ENCODE results near the gene EVA1C. TPM values are rescaled to one million over a fixed set of nuclear protein-coding genes. Genes with fewer than 3 reads are reported as not detected.
A peak's percentile ranks its signal among the peaks of the same experiment; 100 is the strongest.

Gene EVA1C
- total and polyA plus RNA-seq, 9 donors, result 27.1 to 156 (median 48.8) TPM

DNA sequence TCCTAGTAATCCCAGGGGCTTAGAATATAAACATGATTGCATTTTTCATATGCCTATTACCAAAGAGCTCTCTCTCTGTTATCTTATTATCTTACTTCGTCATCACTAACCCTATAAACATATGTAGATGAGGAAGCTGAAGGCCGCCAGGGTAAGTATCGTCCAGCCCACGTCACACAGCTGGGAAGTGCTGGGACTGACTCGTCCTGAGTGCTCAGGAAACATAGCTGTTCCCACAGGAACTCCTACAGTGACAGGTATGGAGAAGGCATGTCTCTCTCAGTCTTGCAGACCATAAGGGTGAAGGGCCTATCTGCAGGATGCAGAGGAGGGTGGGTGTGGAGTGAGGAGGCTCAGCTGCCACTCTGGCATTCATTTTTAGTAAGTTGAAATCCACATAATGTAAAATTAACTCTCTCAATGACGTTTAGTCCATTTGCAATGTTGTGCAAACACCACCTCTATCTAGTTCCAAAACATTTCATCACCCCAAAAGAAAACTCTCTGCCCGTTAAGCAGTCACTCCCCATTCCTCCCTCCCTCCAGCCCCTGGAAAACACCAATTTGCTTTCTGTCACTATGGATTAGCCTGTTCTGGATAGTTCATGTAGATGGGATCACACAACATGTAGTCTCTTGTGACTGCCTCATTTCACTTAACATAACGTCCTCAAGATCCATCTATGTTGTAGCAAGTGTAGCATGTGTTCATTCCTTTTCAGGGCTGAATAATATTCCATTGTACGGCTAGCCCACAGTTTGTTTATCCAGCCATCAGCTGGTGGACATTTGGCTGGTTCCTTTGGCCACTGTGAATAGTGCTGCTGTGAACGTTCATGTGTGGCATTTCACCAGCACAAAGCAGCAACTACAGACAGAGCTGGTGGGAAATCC, 104.5 kb downstream of the EVA1C start:
- DNase-seq, result peak in 1 of 5 donors; percentile 56
- WGBS, 3 donors, result 35 to 58% (median 57%) methylated on average over 10 of the region's 10 CpGs
- Histone ChIP-seq H3K9me3 (no peaks in the 10 kb centered on the region), H3K27me3 (no peaks in the 10 kb centered on the region), H3K4me3 (no peak overlapping the region), H3K4me1 (ENCODE audit: insufficient read depth) (peaks cover 3% of the 10 kb centered on the region), H3K27ac (no peak overlapping the region), H3K36me3 (no peaks in the 10 kb centered on the region)
- TF ChIP-seq POLR2A (IDR thresholded peaks at IDR 0.05) (no peak), EP300 (IDR thresholded peaks at IDR 0.05) (no peak)
- TF ChIP-seq, protein P1, sequence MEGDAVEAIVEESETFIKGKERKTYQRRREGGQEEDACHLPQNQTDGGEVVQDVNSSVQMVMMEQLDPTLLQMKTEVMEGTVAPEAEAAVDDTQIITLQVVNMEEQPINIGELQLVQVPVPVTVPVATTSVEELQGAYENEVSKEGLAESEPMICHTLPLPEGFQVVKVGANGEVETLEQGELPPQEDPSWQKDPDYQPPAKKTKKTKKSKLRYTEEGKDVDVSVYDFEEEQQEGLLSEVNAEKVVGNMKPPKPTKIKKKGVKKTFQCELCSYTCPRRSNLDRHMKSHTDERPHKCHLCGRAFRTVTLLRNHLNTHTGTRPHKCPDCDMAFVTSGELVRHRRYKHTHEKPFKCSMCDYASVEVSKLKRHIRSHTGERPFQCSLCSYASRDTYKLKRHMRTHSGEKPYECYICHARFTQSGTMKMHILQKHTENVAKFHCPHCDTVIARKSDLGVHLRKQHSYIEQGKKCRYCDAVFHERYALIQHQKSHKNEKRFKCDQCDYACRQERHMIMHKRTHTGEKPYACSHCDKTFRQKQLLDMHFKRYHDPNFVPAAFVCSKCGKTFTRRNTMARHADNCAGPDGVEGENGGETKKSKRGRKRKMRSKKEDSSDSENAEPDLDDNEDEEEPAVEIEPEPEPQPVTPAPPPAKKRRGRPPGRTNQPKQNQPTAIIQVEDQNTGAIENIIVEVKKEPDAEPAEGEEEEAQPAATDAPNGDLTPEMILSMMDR (IDR thresholded peaks at IDR 0.05), result no peak
- intact Hi-C loops (cut with DNase I), result no loop called here

DNA sequence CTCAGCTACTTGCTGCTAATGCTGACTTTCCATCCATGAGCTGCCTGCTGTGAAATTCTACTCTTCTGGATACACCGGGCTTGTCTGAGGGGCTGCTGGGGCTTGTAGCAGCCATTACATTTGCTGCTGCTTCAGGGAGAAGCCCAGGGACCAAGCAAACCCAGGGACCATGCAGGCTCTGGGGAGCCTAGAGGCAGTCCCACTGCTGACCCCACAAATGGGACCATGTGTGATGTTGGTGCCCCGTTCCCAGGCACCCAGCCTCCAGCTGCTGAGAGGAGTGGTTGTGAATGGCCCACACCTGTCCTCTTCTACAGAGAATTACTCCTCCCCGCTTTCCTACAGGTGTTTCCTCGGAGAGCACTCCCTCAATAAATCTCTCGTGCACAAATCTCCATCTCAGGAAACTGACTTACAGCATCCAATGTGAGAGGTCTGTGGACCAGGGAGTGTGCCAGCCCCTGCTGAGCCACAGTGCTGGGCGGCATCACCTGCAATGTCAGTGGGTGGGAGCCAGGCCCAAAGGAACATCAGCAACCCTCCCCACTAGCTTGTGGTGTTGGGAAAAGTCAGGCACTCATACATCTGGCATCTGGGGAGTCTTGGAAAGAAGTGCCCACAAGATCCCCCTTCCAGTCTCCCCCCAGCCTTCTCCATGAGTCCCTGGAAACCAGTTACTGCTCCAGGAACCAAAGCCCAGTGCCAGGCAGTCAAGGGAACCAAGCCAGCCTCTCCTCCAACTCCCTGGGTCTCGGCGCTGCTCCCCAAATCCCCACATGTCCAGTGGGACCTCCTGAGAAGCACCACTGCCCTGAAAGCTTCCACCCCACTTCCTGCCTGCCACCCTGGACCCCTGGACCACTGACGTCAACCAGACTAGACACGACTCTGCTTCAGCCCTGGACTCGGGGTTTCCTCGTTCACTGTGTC, 107.7 kb downstream of the EVA1C start:
- no peaks in the 10 kb centered on the region for H3K27me3 ChIP-seq
- H3K36me3 ChIP-seq, result no peaks in the 10 kb centered on the region
- H3K4me1 ChIP-seq (ENCODE audit: insufficient read depth), result peaks cover 7% of the 10 kb centered on the region
- H3K9me3 ChIP-seq, result no peaks in the 10 kb centered on the region
- no peak for TF ChIP-seq EP300 (IDR thresholded peaks at IDR 0.05)
- TF ChIP-seq, protein P1 (IDR thresholded peaks at IDR 0.05), result no peak
- no peak for TF ChIP-seq POLR2A (IDR thresholded peaks at IDR 0.05)
- WGBS, 3 donors, result 78 to 86% (median 84%) methylated on average over 12 of the region's 12 CpGs
- no peak for DNase-seq
- no peak overlapping the region for H3K4me3 ChIP-seq
- intact Hi-C loops (cut with DNase I), result loop anchor here in 1 of 4 donors (5.0 kb wide), 1 partner anchor 108 kb away; the partner anchor contains the start of gene EVA1C
- peak overlapping the region; percentile 20 to 25 for H3K27ac ChIP-seq

DNA sequence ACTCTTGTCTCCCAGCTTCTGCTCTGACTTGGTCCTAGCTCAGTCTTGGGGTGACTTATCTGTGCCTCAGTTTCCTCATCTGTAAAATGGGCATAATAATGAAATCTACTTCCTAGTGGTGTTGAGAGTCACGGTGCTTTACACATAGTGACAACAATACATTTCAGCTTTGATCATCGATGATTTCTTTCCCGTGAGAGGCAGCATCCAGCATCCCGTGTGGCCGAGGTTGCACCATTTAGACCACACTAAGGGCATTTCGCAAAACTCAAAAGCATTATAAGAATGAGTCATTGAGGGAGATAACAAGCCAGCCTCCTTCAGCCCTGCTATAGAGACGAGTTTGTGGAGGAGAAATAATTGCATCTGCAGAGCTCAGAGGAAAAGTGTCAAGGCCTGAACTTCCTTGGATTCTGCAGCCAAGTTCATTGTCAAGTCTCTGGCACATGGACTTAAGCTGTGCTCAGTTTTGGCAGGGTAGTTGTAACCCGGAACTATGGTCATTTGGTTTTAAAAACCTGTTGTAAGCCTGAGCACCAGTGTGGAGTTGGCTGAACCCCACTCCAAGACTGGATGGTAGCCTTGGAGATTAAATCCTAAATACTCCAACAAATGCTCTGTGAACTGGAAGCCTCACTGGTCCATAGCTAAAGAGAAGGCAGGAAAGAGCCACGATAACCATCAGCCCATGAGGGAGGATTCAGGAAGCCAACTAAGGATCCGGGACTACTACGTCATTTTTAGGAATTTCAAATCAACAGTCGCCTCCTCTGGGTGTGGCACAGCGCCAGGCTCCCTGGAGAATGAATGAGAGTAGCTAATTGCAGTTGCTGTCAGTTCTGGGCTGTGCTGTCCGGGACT, 108.6 kb downstream of the EVA1C start:
- DNase-seq, result peak; percentile 84 to 91 (median 91)
- no peaks in the 10 kb centered on the region for H3K27me3 ChIP-seq
- intact Hi-C loops (cut with DNase I), result loop anchor here in 1 of 4 donors (5.0 kb wide), 1 partner anchor 109 kb away; the partner anchor contains the start of gene EVA1C
- H3K4me3 ChIP-seq, result no peak overlapping the region
- H3K9me3 ChIP-seq, result no peaks in the 10 kb centered on the region
- TF ChIP-seq EP300 (IDR thresholded peaks at IDR 0.05), result peak; percentile 35
- TF ChIP-seq POLR2A (IDR thresholded peaks at IDR 0.05), result no peak
- H3K36me3 ChIP-seq, result no peaks in the 10 kb centered on the region
- H3K27ac ChIP-seq, result peak overlapping the region; percentile 25 to 33
- 3 to 12% (median 5%) methylated on average over 14 of the region's 14 CpGs for WGBS, 3 donors
- peaks cover 7% of the 10 kb centered on the region for H3K4me1 ChIP-seq (ENCODE audit: insufficient read depth)

DNA sequence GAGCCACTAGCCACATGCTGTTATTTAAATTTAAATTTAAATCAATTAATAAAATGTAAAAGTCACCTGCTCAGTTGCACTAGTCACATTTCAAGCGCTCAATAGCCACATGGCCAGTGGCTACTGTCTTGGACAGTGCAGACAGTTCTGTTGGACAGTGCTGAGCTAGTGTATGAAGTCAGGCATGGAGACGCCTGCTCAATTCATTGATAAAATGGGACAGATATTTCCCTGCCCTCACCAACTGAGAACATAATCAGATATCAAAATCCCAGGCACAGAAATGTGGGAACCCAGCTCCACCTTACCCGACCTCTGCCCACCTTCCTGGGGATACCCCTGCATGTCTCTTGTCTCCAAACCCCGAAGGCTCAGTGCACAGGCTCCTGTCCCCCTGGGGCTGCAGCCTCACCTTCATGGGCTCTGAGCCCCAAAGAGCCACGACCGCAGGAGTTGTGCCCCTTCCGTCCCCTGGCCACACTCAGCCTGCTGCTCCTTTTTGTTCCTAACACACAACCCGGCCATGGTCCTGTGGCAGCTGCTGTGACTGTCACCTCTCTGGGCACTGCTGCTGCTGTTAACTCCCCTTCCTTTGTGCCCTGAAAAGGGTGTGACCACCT, 109.3 kb downstream of the EVA1C start:
- no peaks in the 10 kb centered on the region for H3K36me3 ChIP-seq
- peaks cover 7% of the 10 kb centered on the region for H3K4me1 ChIP-seq (ENCODE audit: insufficient read depth)
- no peak for DNase-seq
- peak overlapping the region; percentile 25 to 33 for H3K27ac ChIP-seq
- no peak overlapping the region for H3K4me3 ChIP-seq
- TF ChIP-seq, protein P1 (IDR thresholded peaks at IDR 0.05), result no peak
- TF ChIP-seq EP300 (IDR thresholded peaks at IDR 0.05) (no peak), POLR2A (IDR thresholded peaks at IDR 0.05) (no peak)
- no peaks in the 10 kb centered on the region for H3K27me3 ChIP-seq
- intact Hi-C loops (cut with DNase I), result loop anchor here in 1 of 4 donors (5.0 kb wide), 1 partner anchor 110 kb away; the partner anchor contains the start of gene EVA1C
- WGBS, 3 donors, result 77 to 80% (median 79%) methylated on average over 8 of the region's 8 CpGs
- no peaks in the 10 kb centered on the region for H3K9me3 ChIP-seq

All from ovary (tissue), 9 donors.